Esophagus muscularis mucosa (tissue), 3 donors: ENCODE data around the gene MAST3.

Experiments
- CTCF ChIP-seq, 3 experiments: fragments of 200-600 bp in 2 of 3; fragments of 450-650 bp in 1 of 3; sonication (generic) in 2 of 3; IDR thresholded peaks; one replicate each; pipeline ENCODE4 v1.5.1; 2017 to 2019; ENCODE audit warnings: antibody characterized with exemption in 3 of 3, mild to moderate bottlenecking in 2 of 3, moderate library complexity in 1 of 3
- POLR2A ChIP-seq: fragments of 450-650 bp; IDR thresholded peaks from one replicate; pipeline ENCODE4 v1.6.1; 2017; ENCODE audit warnings: antibody characterized with exemption, moderate library complexity, mild to moderate bottlenecking, low read depth
- POLR2AphosphoS5 ChIP-seq, 2 donors: sonication (generic); formaldehyde crosslinking; IDR thresholded peaks; one replicate each; pipeline ENCODE4 v1.6.1; 2017; ENCODE audit warnings: antibody characterized with exemption in 2 of 2

- no peak for TF ChIP-seq CTCF (IDR thresholded peaks at IDR 0.05)
- no peak for TF ChIP-seq POLR2AphosphoS5 (IDR thresholded peaks at IDR 0.05)
- no peak for TF ChIP-seq POLR2A
These were observed 28.5 kb downstream of the MAST3 start for GRCh38 chr19:18126097-18126496.
